ENCODE data around the gene LYRM7.

- TF ChIP-seq POLR2A (IDR thresholded peaks at IDR 0.05) (no peak), POLR2AphosphoS5 (IDR thresholded peaks at IDR 0.05) (no peak), CTCF (IDR thresholded peaks at IDR 0.05) (no peak)
Observed at GRCh38 chr5:131214609-131215227, 44.0 kb downstream of the LYRM7 start.
